ENCODE measurements around the gene MYO15A.
"Not testable (repeated sequence)": the region's sequence is repeated elsewhere in the genome, so short reads cannot be mapped to it uniquely, and the experiment has no call there.

MYO15A gene

DNA sequence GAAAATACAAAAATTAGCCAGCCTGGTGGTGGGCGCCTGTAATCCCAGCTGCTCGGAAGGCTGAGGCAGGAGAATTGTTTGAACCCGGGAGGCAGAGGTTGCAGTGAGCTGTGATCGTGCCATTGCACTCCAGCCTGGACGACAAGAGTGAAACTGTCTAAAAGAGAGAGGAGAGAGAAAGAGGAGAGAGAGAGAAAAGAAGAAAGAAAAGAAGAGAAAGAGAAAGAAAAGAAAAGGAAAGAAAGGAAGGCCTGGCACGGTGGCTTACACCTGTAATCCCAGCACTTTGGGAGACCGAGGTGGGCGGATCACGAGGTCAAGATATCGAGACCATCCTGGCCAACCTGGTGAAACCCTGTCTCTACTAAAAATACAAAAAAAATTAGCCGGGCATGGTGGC, 108.3 kb downstream of the MYO15A start:
- peaks cover 28% of the 10 kb centered on the region for H3K4me1 Mint-ChIP-seq
- not testable (repeated sequence) for H3K27me3 Mint-ChIP-seq, H3K9me3 Mint-ChIP-seq, H3K27ac Mint-ChIP-seq, H3K4me3 Mint-ChIP-seq, H3K36me3 Mint-ChIP-seq, ATAC-seq

DNA sequence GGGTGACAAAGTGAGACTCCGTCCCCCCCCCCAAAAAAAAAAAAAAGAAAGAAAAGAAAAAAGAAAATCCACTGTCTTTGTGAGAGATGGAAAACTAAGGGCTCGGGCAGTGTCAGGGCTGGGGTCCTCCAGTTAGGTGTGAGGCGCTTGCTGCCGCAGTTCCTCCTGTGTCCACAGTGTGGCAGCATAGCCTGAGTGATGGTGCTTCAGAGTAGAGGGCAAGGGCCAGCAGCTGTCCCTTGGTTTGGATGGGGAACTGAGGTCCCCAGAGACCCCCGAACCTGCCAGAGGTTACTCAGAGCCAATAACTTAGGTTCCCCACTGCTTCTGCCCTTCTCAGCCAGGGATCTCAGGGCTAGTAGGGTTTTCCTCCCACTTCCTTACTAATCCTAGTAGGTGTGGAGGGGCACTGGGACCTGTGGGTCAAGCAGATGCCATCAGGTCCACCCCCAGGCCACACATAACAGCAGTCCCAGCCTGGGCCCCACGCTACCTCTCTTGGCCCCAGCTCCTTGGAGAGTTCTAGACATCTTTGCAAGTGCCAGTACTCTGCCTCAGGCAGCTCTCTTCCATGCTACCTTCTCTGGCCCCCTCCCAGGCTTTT, 109.0 kb downstream of the MYO15A start:
- Mint-ChIP-seq H3K27ac (no peak overlapping the region), H3K27me3 (no peaks in the 10 kb centered on the region), H3K9me3 (no peaks in the 10 kb centered on the region), H3K4me3 (no peak overlapping the region), H3K4me1 (peaks cover 29% of the 10 kb centered on the region), H3K36me3 (no peaks in the 10 kb centered on the region)
- ATAC-seq, result peak; percentile 72

GRCh38 chr17:18218756-18219415, 110.3 kb downstream of the MYO15A start:
- Mint-ChIP-seq H3K36me3 (no peaks in the 10 kb centered on the region), H3K27me3 (no peaks in the 10 kb centered on the region), H3K4me1 (peaks cover 29% of the 10 kb centered on the region), H3K27ac (no peak overlapping the region), H3K9me3 (no peaks in the 10 kb centered on the region), H3K4me3 (no peak overlapping the region)
- ATAC-seq, result no peak

DNA sequence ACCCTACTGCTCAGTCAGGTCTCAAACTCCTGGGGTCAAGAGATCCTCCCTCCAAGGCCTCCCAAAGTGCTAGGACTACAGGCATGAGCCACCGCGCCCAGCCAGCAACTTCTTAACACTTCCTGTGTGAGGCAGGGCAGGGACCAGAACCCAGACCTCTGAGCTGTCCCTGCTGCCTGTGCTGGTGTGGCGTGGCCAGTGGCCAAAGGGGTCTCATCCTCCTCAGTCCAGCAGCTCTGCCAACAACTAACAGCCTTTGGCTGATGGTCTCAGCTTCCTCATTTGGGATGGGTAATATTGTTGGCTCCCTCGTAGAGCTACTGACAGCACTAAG, 115.5 kb downstream of the MYO15A start:
- no peak for ATAC-seq
- H3K4me1 Mint-ChIP-seq, result peaks cover 40% of the 10 kb centered on the region
- no peaks in the 10 kb centered on the region for H3K9me3 Mint-ChIP-seq
- H3K4me3 Mint-ChIP-seq, result no peak overlapping the region
- H3K36me3 Mint-ChIP-seq, result no peaks in the 10 kb centered on the region
- H3K27ac Mint-ChIP-seq, result no peak overlapping the region
- H3K27me3 Mint-ChIP-seq, result no peaks in the 10 kb centered on the region

DNA sequence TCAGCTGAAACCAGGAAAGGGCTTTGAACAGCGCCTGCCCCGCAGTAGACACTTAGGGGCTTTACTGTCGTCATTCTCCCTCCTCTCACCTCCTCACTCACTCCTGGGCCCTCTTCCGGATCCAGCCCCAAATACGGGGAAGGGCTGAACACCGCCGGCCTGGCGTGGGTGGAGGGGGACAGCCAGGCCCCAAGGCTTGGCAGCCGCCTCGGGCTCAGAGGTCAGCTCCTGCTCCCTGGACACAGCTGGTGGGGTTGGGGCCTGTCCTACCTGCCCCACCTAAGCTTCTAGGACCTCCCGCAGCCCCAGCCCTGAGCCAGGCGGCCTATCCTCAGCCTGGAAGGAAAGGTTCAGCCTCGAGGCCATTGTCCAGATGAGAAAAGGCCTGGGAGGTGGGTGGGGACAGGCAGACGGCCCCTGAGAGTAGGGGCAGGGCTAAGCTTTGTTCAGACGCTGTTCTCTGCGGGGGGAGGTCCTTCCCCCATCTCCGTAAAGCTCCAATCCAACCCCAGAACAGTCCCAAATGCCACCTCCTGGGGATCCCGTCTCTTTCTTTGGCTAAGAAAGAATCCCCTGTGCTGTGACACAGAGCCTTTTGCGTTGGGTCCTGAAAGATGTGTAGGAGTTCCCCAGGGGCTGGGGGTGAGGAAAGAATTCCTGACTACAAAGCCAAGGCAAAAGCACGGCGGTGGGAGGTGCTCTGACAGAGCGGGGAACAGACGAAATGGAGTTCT, 116.0 kb downstream of the MYO15A start:
- Mint-ChIP-seq H3K27me3 (no peaks in the 10 kb centered on the region), H3K9me3 (no peaks in the 10 kb centered on the region), H3K4me3 (peak overlapping the region; percentile 71), H3K36me3 (no peaks in the 10 kb centered on the region), H3K4me1 (peaks cover 40% of the 10 kb centered on the region), H3K27ac (no peak overlapping the region)
- no peak for ATAC-seq

- Mint-ChIP-seq H3K36me3 (no peaks in the 10 kb centered on the region), H3K27me3 (no peaks in the 10 kb centered on the region), H3K27ac (peak within 1 kb of the TSS; percentile 77), H3K9me3 (no peaks in the 10 kb centered on the region), H3K4me3 (peak within 1 kb of the TSS; percentile 88), H3K4me1 (peaks cover 40% of the 10 kb centered on the region)
- ATAC-seq, result peak; percentile 96
These were observed 116.6 kb downstream of the MYO15A start, which contains the start of gene LLGL1 for GRCh38 chr17:18225121-18225641. Gene LLGL1 (plus strand): TSS chr17:18225635. CDS start chr17:18225683, 48 bp downstream.

DNA sequence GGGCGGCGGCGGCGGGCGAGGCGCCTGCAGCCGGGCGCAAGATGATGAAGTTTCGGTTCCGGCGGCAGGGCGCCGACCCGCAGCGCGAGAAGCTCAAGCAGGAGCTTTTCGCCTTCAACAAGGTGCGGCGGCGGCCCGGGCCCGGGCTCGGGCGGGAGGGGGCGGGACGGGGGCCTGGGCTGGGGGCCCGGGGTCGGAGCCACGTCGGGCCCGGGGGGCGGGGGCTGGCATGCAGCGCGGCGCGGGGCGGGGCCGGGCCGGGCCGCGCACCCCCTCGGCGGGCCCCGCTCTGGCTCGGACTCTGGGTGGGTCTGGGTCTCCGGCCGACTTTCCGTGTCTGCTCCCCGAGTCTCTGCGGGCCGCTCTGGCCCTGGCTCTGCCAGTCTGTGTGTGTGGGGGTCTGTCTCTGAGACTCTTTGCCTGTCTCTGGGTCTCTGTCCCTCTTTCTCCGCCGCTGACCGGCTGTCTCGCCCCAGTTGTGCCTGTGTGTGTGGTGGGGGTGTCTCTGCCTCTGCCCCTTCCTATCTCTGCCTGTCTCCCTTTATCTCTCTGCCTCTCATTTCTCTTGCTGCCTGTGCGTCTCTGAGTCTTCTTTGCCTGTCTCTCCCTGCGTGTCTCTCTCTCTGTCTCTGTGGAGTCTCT, 117.2 kb downstream of the MYO15A start:
- Mint-ChIP-seq H3K27me3 (no peaks in the 10 kb centered on the region), H3K4me3 (peak overlapping the region; percentile 88), H3K27ac (peak overlapping the region; percentile 77), H3K4me1 (peaks cover 38% of the 10 kb centered on the region), H3K9me3 (no peaks in the 10 kb centered on the region), H3K36me3 (no peaks in the 10 kb centered on the region)
- ATAC-seq, result peak; percentile 67

DNA sequence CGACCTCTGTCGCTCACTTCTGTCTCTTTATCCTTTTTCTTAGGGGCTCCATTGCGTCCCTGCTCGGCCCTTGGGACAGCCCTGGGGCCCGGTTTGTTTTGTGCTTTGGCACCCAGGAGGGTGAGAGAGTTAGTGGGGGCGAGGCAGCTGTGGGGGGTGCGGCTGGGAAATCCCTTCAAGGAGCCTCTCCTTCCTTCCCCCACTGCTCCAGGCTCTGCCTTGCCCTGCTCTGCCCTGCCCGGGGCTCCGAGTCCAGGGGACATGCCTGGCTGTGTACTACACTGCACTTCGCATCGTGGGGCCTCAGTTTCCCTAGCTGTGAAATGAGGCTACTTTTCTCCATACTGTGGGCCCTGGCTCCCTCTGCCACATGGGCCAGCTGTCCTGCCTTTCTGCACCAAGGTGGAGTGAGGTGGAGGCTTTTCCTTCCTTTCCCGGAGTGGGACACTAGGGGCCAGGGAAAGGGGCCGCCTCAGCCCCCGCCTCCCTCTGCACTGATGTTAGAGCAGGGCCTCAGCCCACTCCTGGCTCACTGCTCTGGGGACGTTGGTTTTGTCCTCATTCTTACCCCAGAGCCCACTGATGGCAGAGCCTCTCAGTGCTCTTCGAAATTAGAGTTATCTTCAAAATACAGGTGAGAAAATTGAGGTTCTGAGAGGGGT, 117.9 kb downstream of the MYO15A start:
- peak overlapping the region; percentile 77 for H3K27ac Mint-ChIP-seq
- H3K27me3 Mint-ChIP-seq, result no peaks in the 10 kb centered on the region
- no peaks in the 10 kb centered on the region for H3K36me3 Mint-ChIP-seq
- no peaks in the 10 kb centered on the region for H3K9me3 Mint-ChIP-seq
- H3K4me3 Mint-ChIP-seq, result peak overlapping the region; percentile 88
- peaks cover 31% of the 10 kb centered on the region for H3K4me1 Mint-ChIP-seq
- no peak for ATAC-seq

DNA sequence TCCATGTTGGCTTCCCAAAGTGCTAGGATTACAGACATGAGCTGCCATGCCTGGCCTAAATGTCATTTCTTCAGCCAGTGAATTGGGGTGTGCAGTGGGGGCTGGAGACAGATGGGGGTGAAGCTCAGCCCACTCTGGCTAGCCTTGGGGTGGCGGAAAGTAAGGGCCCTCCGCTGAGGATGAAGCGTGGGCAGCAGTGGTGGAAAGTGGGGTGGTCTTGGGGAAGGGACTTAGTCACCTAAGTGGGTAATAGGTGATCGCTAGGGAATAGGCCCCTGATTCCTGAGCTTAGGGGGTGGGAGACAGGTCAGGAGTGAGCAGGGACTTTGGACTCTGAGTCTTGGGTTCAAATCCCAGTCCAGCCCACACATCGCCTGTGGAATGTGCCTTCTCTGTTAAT, 119.1 kb downstream of the MYO15A start:
- H3K27me3 Mint-ChIP-seq, result no peaks in the 10 kb centered on the region
- ATAC-seq, result no peak
- no peaks in the 10 kb centered on the region for H3K36me3 Mint-ChIP-seq
- no peak overlapping the region for H3K27ac Mint-ChIP-seq
- peaks cover 26% of the 10 kb centered on the region for H3K4me1 Mint-ChIP-seq
- H3K4me3 Mint-ChIP-seq, result no peak overlapping the region
- no peaks in the 10 kb centered on the region for H3K9me3 Mint-ChIP-seq

GRCh38 chr17:18228176-18228682, 119.7 kb downstream of the MYO15A start:
- H3K4me3 Mint-ChIP-seq, result no peak overlapping the region
- peaks cover 26% of the 10 kb centered on the region for H3K4me1 Mint-ChIP-seq
- ATAC-seq, result no peak
- no peaks in the 10 kb centered on the region for H3K9me3 Mint-ChIP-seq
- H3K36me3 Mint-ChIP-seq, result no peaks in the 10 kb centered on the region
- no peaks in the 10 kb centered on the region for H3K27me3 Mint-ChIP-seq
- no peak overlapping the region for H3K27ac Mint-ChIP-seq

DNA sequence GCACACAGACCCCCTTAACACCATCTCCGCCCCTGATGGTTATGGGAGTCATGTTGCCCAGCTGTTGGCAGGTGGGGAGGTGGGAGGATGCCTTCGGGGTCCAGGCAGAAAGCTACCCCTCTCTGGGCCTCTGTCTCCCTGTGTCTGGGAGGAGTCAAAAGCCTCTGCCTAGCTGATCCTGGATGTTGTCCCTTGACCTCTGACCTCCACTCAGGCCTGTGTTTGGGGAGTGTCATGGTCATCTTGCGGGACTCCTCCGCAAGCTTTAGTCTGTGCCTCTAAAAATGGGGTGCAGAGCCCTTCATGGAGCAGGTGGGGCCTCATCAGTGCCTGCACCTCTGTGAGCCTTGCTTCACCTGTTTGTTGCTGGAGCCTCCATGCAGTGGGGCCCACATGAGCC, 120.7 kb downstream of the MYO15A start:
- Mint-ChIP-seq H3K4me3 (no peak overlapping the region), H3K9me3 (no peaks in the 10 kb centered on the region), H3K36me3 (peaks cover 2% of the 10 kb centered on the region), H3K27me3 (no peaks in the 10 kb centered on the region), H3K4me1 (peaks cover 26% of the 10 kb centered on the region), H3K27ac (no peak overlapping the region)
- ATAC-seq, result no peak

Measured in stimulated activated memory B cell treated with anti-CD40 and anti-IgM and Interleukin-4, amounts not matched to agents 10 μg/mL and 1 μg/mL and 100 μg/mL, for 72 hours (primary cell).